Transverse colon (tissue), 4 donors: Measurements from ENCODE around the gene TMUB1. TPM values are rescaled to one million over a fixed set of nuclear protein-coding genes. Genes with fewer than 3 reads are reported as not detected.
A peak's percentile ranks its signal among the peaks of the same experiment; 100 is the strongest.

Experiments
- DNase-seq: peaks from one replicate; pipeline ENCODE4 v3.0.0-alpha.2; 2019
- H3K27ac ChIP-seq, 4 donors: fragments of 200-600 bp; sonication (generic); 2 replicates each; pipeline ENCODE4 v1.5.1; 2016 to 2018; ENCODE audit warnings: inconsistent platforms in 4 of 4
- H3K27me3 ChIP-seq: fragments of 200-600 bp; sonication (generic); 2 replicates; pipeline ENCODE4 v1.5.1; 2017; ENCODE audit warnings: inconsistent platforms
- H3K36me3 ChIP-seq, 4 donors: fragments of 200-600 bp; sonication (generic); 2 replicates each; pipeline ENCODE4 v1.5.1; 2017 to 2019; ENCODE audit warnings: inconsistent platforms in 4 of 4
- H3K4me1 ChIP-seq, 4 donors: fragments of 200-600 bp; sonication (generic); 2 replicates each; pipeline ENCODE4 v1.5.1; 2017 to 2020; ENCODE audit warnings: inconsistent platforms in 4 of 4
- H3K4me3 ChIP-seq, 4 donors: fragments of 200-600 bp; sonication (generic); 1 replicate in 1 of 4; 2 replicates in 3 of 4; pipeline versions ENCODE4 v1.5.1 to v1.6.1; 2017 to 2019; ENCODE audit warnings: inconsistent platforms in 4 of 4
- H3K9me3 ChIP-seq, 2 donors: fragments of 200-600 bp; sonication (generic); 2 replicates each; pipeline ENCODE4 v1.5.1; 2017 to 2019; ENCODE audit warnings: inconsistent platforms in 2 of 2
- EP300 ChIP-seq: sonication (generic); formaldehyde crosslinking; IDR thresholded peaks from one replicate; pipeline ENCODE4 v1.6.1; 2017; ENCODE audit warnings: antibody characterized with exemption, low read depth
- POLR2A ChIP-seq: fragments of 450-650 bp; IDR thresholded peaks from one replicate; pipeline ENCODE4 v1.6.1; 2016; ENCODE audit warnings: antibody characterized with exemption, mild to moderate bottlenecking, moderate library complexity
- POLR2AphosphoS5 ChIP-seq, 3 donors: sonication (generic); formaldehyde crosslinking; IDR thresholded peaks; one replicate each; pipeline ENCODE4 v1.6.1; 2016; ENCODE audit warnings: antibody characterized with exemption in 3 of 3
- WGBS, 2 donors: methylation state at CpG; one replicate each; pipeline ENCODE4 v1.1.5; 2018; ENCODE audit warnings: low coverage in 1 of 2; 5-methylcytosine and 5-hydroxymethylcytosine counted together
- in situ Hi-C, 4 donors: fragments of 200-750 bp; cut with MboI; loops; one replicate each; pipeline versions ENCODE4 v1.15.0 to v1.15.1; 2017; ENCODE audit warnings: low sequenced_read_pairs in 3 of 4, low pct_ligation_motif_present in 1 of 4, low pct_unique_long_range_greater_than_20kb in 1 of 4
- intact Hi-C: fragments of 100-400 bp; cut with DNase I; formaldehyde crosslinking; loops from one replicate; pipeline ENCODE4 v1.15.1; 2023; ENCODE audit warnings: low total_unique reads
- total RNA-seq, 4 donors: library from RNA; depleted of rRNA; stranded (reverse); fragments of >200 nt; gene quantifications; one replicate each; pipeline ENCODE4 v1.1.0, GENCODE V29; 2016
- TF ChIP-seq, protein P1 (sequence below), 5 experiments: fragments of 200-600 bp in 3 of 5; fragments of 450-650 bp in 2 of 5; sonication (generic) in 3 of 5; IDR thresholded peaks; 1 replicate in 2 of 5; 2 replicates in 3 of 5; pipeline ENCODE4 v1.5.1; 2016 to 2017; ENCODE audit warnings: antibody characterized with exemption in 5 of 5, inconsistent platforms in 3 of 5, mild to moderate bottlenecking in 2 of 5, moderate library complexity in 1 of 5

TMUB1 gene
- total RNA-seq, 4 donors from 2014 or later = 67.5 to 105 (median 85.9) TPM

DNA sequence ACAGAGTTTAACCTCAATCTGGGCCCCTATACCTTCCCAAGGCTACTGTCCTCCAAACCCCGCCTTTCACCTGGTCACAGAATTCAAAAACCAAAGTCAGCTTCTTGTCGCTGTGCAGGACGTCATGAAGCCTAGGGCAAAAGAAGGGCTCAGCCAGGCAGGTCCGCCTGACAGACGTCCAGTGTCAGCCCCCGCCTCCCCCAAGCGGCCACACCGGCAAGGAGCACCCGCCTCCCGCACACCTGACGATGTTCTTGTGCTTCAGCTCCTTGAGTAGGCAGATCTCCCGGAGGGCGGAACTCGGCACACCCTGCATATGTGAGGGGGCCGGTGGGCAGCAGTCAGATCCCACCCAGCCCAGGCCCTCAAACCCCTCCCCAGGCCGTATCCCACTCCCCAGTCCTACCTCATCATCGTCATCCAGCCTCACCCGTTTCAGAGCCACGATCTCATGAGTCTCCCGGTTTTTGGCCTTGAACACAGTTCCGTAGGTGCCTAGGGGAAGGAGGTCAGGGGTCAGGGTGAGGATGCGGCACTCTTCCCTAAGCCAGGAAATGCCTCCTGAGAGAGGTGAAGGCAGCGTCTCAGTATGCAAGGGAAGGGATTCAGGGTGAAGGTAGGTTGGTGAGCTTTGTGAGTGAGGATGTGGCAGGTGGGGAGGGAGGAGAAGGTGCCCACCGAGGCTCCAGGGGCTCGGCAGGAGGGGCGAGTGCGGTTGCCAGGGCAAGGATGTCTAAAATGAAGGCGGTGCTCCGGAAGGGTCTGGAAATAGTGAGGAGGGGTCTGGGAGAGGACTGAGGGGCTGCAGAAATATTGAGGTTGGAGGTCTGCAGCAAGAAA lies 26.4 kb downstream of the TMUB1 start:
- DNase-seq = no peak
- Histone ChIP-seq H3K27ac (peak overlapping the region; percentile 95 to 98 (median 96)), H3K4me1 (peaks cover 24 to 39% (median 38%) of the 10 kb centered on the region in 4 donors), H3K9me3 (no peaks in the 10 kb centered on the region), H3K27me3 (no peaks in the 10 kb centered on the region), H3K36me3 (no peaks in the 10 kb centered on the region), H3K4me3 (peak overlapping the region; percentile 70 to 80 (median 74))
- TF ChIP-seq, protein P1, sequence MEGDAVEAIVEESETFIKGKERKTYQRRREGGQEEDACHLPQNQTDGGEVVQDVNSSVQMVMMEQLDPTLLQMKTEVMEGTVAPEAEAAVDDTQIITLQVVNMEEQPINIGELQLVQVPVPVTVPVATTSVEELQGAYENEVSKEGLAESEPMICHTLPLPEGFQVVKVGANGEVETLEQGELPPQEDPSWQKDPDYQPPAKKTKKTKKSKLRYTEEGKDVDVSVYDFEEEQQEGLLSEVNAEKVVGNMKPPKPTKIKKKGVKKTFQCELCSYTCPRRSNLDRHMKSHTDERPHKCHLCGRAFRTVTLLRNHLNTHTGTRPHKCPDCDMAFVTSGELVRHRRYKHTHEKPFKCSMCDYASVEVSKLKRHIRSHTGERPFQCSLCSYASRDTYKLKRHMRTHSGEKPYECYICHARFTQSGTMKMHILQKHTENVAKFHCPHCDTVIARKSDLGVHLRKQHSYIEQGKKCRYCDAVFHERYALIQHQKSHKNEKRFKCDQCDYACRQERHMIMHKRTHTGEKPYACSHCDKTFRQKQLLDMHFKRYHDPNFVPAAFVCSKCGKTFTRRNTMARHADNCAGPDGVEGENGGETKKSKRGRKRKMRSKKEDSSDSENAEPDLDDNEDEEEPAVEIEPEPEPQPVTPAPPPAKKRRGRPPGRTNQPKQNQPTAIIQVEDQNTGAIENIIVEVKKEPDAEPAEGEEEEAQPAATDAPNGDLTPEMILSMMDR (IDR thresholded peaks at IDR 0.05) = peak in 1 of 5 experiments; percentile 21
- TF ChIP-seq POLR2A = no peak
- intact Hi-C loops = no loop called here
- 12 to 40% methylated on average over 6 to 26 of the region's 29 CpGs for WGBS, 2 donors
- in situ Hi-C loops = no loop called here

DNA sequence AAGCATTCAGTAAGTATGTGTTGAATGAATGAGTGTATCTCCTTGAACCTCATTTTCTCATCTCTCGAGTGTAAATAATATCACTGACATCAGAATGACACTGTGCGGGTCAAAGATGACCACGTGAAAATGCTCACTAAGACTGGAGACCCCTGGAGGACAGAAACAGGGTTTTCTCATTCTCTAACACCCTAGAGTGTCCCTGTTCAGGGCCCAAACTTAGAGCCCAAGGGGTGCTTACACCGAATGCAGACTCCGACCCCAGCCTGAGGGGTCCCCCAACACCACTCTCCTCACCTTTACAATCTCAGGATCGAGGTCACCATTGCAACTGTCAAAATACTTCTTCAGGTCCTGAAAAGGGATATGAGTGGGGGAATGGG lies 27.0 kb downstream of the TMUB1 start:
- in situ Hi-C loops (no loop called here), intact Hi-C loops (no loop called here)
- Histone ChIP-seq H3K4me3 (no peak overlapping the region), H3K4me1 (peaks cover 18 to 35% (median 33%) of the 10 kb centered on the region in 4 donors), H3K36me3 (no peaks in the 10 kb centered on the region), H3K27ac (no peak overlapping the region), H3K9me3 (no peaks in the 10 kb centered on the region), H3K27me3 (no peaks in the 10 kb centered on the region)
- WGBS, 2 donors = 82 to 90% methylated on average over 4 to 6 of the region's 6 CpGs
- TF ChIP-seq EP300 = no peak
- no peak for TF ChIP-seq POLR2AphosphoS5 (IDR thresholded peaks at IDR 0.05)
- no peak for TF ChIP-seq POLR2A
- TF ChIP-seq, protein P1 (IDR thresholded peaks at IDR 0.05) = no peak
- DNase-seq = no peak

DNA sequence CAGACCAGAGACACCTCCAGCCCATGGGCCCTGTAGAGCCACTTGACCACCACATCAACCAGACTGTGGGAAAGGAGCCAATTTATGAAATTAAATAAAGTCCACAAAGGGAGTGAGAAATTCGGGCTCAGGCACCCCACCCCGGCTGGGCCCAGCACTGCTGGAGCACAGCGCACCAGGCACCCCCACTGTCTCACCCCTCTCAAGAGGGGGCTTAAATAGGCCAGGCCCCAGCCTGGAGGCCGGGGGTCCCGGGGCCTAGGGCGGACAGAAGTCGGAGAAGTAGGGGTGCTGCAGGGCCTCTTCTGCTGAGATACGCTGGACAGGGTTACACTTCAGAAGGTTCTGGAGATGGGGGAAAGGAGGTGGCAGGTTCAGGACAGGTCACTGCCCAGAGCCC lies 29.5 kb downstream of the TMUB1 start:
- Histone ChIP-seq H3K36me3 (no peaks in the 10 kb centered on the region), H3K4me3 (no peak overlapping the region), H3K4me1 (peaks cover 6 to 23% (median 21%) of the 10 kb centered on the region in 4 donors), H3K27ac (no peak overlapping the region), H3K9me3 (no peaks in the 10 kb centered on the region), H3K27me3 (peaks cover 8% of the 10 kb centered on the region)
- WGBS, 2 donors = 97% methylated on average over 6 of the region's 8 CpGs; no CpG with 5 or more reads in 1 of the 2 donors
- intact Hi-C loops = loop anchor here (2.0 kb wide), 1 partner anchor 59 kb away; no protein-coding TSS in a partner anchor
- in situ Hi-C loops = no loop called here
- TF ChIP-seq POLR2A (no peak), EP300 (no peak), POLR2AphosphoS5 (IDR thresholded peaks at IDR 0.05) (no peak)
- TF ChIP-seq, protein P1 (IDR thresholded peaks at IDR 0.05) = no peak
- DNase-seq = no peak

DNA sequence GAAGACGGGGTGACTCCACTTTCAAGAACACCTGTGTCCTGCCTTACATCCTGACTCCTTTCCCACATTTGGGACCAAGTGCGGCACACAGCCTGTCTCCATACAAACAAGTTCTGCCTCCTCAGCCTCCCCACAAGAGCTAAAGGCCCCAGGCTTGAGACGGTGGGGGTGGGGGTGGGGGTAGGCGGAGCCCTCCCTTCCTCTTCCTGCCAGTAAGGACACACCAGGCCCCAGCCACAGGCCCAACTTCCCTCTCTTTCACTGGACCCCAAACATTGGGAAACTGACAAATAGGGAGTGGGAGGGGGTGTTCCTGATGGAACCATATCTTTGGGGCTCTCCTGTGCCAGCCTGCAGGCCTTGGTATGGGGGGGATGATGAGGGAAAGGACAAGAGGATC lies 30.2 kb downstream of the TMUB1 start:
- in situ Hi-C loops = no loop called here
- 62% methylated on average over 4 of the region's 4 CpGs; no CpG with 5 or more reads in 1 of the 2 donors for WGBS, 2 donors

More for the DNA sequence above, 30.2 kb downstream of the TMUB1 start:
- Histone ChIP-seq H3K4me1 (peaks cover 6 to 18% (median 16%) of the 10 kb centered on the region in 4 donors), H3K27ac (no peak overlapping the region), H3K36me3 (no peaks in the 10 kb centered on the region), H3K27me3 (peaks cover 8% of the 10 kb centered on the region), H3K4me3 (no peak overlapping the region), H3K9me3 (no peaks in the 10 kb centered on the region)
- intact Hi-C loops = loop anchor here (2.0 kb wide), 1 partner anchor 60 kb away; no protein-coding TSS in a partner anchor
- no peak for DNase-seq
- TF ChIP-seq, protein P1 (IDR thresholded peaks at IDR 0.05) = no peak
- TF ChIP-seq POLR2AphosphoS5 (IDR thresholded peaks at IDR 0.05) = no peak
- no peak for TF ChIP-seq POLR2A
- TF ChIP-seq EP300 = no peak
